Measurements from ENCODE around the gene TNNC1. TPM values are rescaled to one million over a fixed set of nuclear protein-coding genes. Genes with fewer than 3 reads are reported as not detected.

Gene TNNC1
- total RNA-seq, 1 experiment from 2014 or later = 8.2 TPM

- no peak for DNase-seq (ENCODE audit: low read depth)
Measured at GRCh38 chr3:52484680-52485461, 31.0 kb upstream of the TNNC1 start.

GRCh38 chr3:52483577-52484381 lies 29.9 kb upstream of the TNNC1 start:
- DNase-seq (ENCODE audit: low read depth) = no peak

GRCh38 chr3:52483081-52483480 lies 29.2 kb upstream of the TNNC1 start:
- DNase-seq (ENCODE audit: low read depth) = no peak

GRCh38 chr3:52481819-52482521 lies 28.1 kb upstream of the TNNC1 start:
- peak; percentile 11 for DNase-seq (ENCODE audit: low read depth)

- DNase-seq (ENCODE audit: low read depth) = no peak
Measured at GRCh38 chr3:52480768-52481715, 27.2 kb upstream of the TNNC1 start.

- DNase-seq (ENCODE audit: low read depth) = no peak
Measured at GRCh38 chr3:52479877-52480575, 26.2 kb upstream of the TNNC1 start.

GRCh38 chr3:52479037-52479876 lies 25.4 kb upstream of the TNNC1 start:
- DNase-seq (ENCODE audit: low read depth) = no peak

- no peak for DNase-seq (ENCODE audit: low read depth)
Measured at GRCh38 chr3:52477796-52478095, 23.9 kb upstream of the TNNC1 start.

- DNase-seq (ENCODE audit: low read depth) = no peak
Measured at GRCh38 chr3:52477076-52477795, 23.4 kb upstream of the TNNC1 start.

GRCh38 chr3:52473026-52473425 lies 19.2 kb upstream of the TNNC1 start:
- no peak for DNase-seq (ENCODE audit: low read depth)

GRCh38 chr3:52472239-52473000 lies 18.6 kb upstream of the TNNC1 start:
- no peak for DNase-seq (ENCODE audit: low read depth)

GRCh38 chr3:52471371-52472238 lies 17.8 kb upstream of the TNNC1 start:
- peak; percentile 55 for DNase-seq (ENCODE audit: low read depth)

GRCh38 chr3:52470920-52471319 lies 17.1 kb upstream of the TNNC1 start:
- no peak for DNase-seq (ENCODE audit: low read depth)

- DNase-seq (ENCODE audit: low read depth) = no peak
Measured at GRCh38 chr3:52469001-52469400, 15.2 kb upstream of the TNNC1 start.

GRCh38 chr3:52468336-52468735 lies 14.5 kb upstream of the TNNC1 start:
- peak; percentile 41 for DNase-seq (ENCODE audit: low read depth)

GRCh38 chr3:52463416-52463815 lies 9.6 kb upstream of the TNNC1 start:
- no peak for DNase-seq (ENCODE audit: low read depth)

- no peak for DNase-seq (ENCODE audit: low read depth)
Measured at GRCh38 chr3:52461874-52462273, 8.0 kb upstream of the TNNC1 start.
